HCT116 (cell line): ENCODE data around the gene CFAP54. TPM values are rescaled to one million over a fixed set of nuclear protein-coding genes. Genes with fewer than 3 reads are reported as not detected.

ENCODE experiments used
- ATAC-seq: fragments of 200-7000 bp; cut with Tn5 transposase; 2 replicates; pipeline ENCODE4 v1.9.1; 2020; ENCODE audit warnings: mild to moderate bottlenecking, moderate library complexity
- BruUV-seq: library from RNA; stranded (reverse); fragments of 400-500 nt; replicated peaks from 2 replicates; lab custom pipeline; 2021; lab: Mats Ljungman, UMichigan
- CTCF ChIA-PET: fragments of 300-600 bp; sonication (Branson Sonifier 250); formaldehyde crosslinking; loops from one replicate; lab custom pipeline; 2021; ENCODE audit warnings: antibody characterized with exemption; lab: Charles Lee
- POLR2A ChIA-PET: fragments of 300-600, 350-600 bp; sonication (Branson Sonifier 250); formaldehyde crosslinking; loops from one replicate; lab custom pipeline; 2021; ENCODE audit warnings: antibody characterized with exemption; lab: Charles Lee
- RAD21 ChIA-PET, 2 experiments: fragments of 300-600 bp; sonication (Branson Sonifier 250); formaldehyde crosslinking; loops; one replicate each; lab custom pipeline; 2023; ENCODE audit warnings: low total read pairs in 2 of 2; ENCODE audit not compliant: uncharacterized antibody in 2 of 2, unreplicated experiment in 2 of 2, low non-redundant PET in 1 of 2; lab: Charles Lee
- DNase-seq: peaks from one replicate; pipeline ENCODE4 v3.0.0-alpha.2; 2010; ENCODE audit warnings: low read depth, low spot score
- H2AFZ ChIP-seq: fragments of 200-600 bp; shearing (Covaris generic), sonication (generic); 2 replicates; pipeline ENCODE4 v1.6.1; 2017; ENCODE audit warnings: low read depth, mixed run types, mixed read lengths, antibody characterized with exemption, low read length; ENCODE audit not compliant: poor library complexity, severe bottlenecking
- H3K27ac ChIP-seq: 2 replicates; pipeline ENCODE4 v1.5.1; 2012; ENCODE audit warnings: low read depth, low read length
- H3K27me3 ChIP-seq: fragments of 200-600 bp; sonication (generic); 2 replicates; pipeline ENCODE4 v1.6.1; 2016; ENCODE audit warnings: mixed run types, low read length, mixed read lengths; ENCODE audit not compliant: insufficient read depth
- H3K36me3 ChIP-seq, 2 experiments: fragments of 200-500 bp in 1 of 2; fragments of 200-600 bp in 1 of 2; sonication (Bioruptor generic) in 1 of 2; sonication (generic) in 1 of 2; 2 replicates each; pipeline versions ENCODE4 v1.5.1 to v1.6.1; 2014 to 2016; ENCODE audit warnings: low read length in 2 of 2, inconsistent platforms in 1 of 2, mixed read lengths in 1 of 2, mixed run types in 1 of 2; ENCODE audit not compliant: insufficient read depth in 2 of 2, control insufficient read depth in 1 of 2
- H3K4me1 ChIP-seq, 2 experiments: fragments of 200-600 bp in 1 of 2; sonication (generic) in 1 of 2; 2 replicates each; pipeline versions ENCODE4 v1.5.1 to v1.6.1; 2012 to 2017; ENCODE audit warnings: low read length in 2 of 2, inconsistent platforms in 1 of 2, mild to moderate bottlenecking in 1 of 2, mixed read lengths in 1 of 2, mixed run types in 1 of 2, moderate library complexity in 1 of 2; ENCODE audit not compliant: insufficient read depth in 2 of 2, control insufficient read depth in 1 of 2
- H3K4me2 ChIP-seq: fragments of 200-600 bp; sonication (generic); 2 replicates; pipeline ENCODE4 v1.6.1; 2017; ENCODE audit warnings: mixed run types, low read length, mixed read lengths
- H3K4me3 ChIP-seq, 2 experiments: fragments of 200-600 bp in 1 of 2; sonication (generic) in 1 of 2; replicated peaks in 1 of 2; 2 replicates each; pipeline ENCODE4 v1.5.1; 2011 to 2016; ENCODE audit warnings: low read length in 2 of 2, control low read depth in 1 of 2, low read depth in 1 of 2, mild to moderate bottlenecking in 1 of 2, mixed read lengths in 1 of 2, mixed run types in 1 of 2
- H3K79me2 ChIP-seq: fragments of 200-600 bp; sonication (generic); 2 replicates; pipeline ENCODE4 v1.6.1; 2017; ENCODE audit warnings: mild to moderate bottlenecking, mixed run types, low read length, moderate library complexity, mixed read lengths; ENCODE audit not compliant: insufficient read depth
- H3K9ac ChIP-seq: fragments of 200-600 bp; sonication (generic); 2 replicates; pipeline ENCODE4 v1.6.1; 2016; ENCODE audit warnings: low read length, mixed read lengths
- H3K9me2 ChIP-seq: fragments of 200-600 bp; sonication (generic), shearing (Covaris generic); 2 replicates; pipeline ENCODE4 v1.6.1; 2017; ENCODE audit warnings: mixed run types, mild to moderate bottlenecking, moderate library complexity; ENCODE audit not compliant: insufficient read depth
- H3K9me3 ChIP-seq, 2 experiments: fragments of 200-500 bp in 1 of 2; fragments of 200-600 bp in 1 of 2; sonication (Bioruptor generic) in 1 of 2; sonication (generic) in 1 of 2; 2 replicates each; pipeline ENCODE4 v1.6.1; 2014 to 2017; ENCODE audit warnings: low read length in 2 of 2, mixed read lengths in 2 of 2, inconsistent platforms in 1 of 2, low read depth in 1 of 2, mild to moderate bottlenecking in 1 of 2, mixed run types in 1 of 2, moderate library complexity in 1 of 2; ENCODE audit not compliant: control insufficient read depth in 1 of 2, insufficient read depth in 1 of 2
- H4K20me1 ChIP-seq: fragments of 200-600 bp; sonication (generic), shearing (Covaris generic); 2 replicates; pipeline ENCODE4 v1.6.1; 2017; ENCODE audit warnings: mixed run types, mild to moderate bottlenecking, moderate library complexity; ENCODE audit not compliant: insufficient read depth
- CBX3 ChIP-seq: IDR thresholded peaks from 2 replicates; pipeline ENCODE4 v1.6.1; 2012; ENCODE audit warnings: low read depth
- CTCF ChIP-seq, 3 experiments: fragments of 200-600 bp in 1 of 3; sonication (generic) in 1 of 3; IDR thresholded peaks in 2 of 3; conservative IDR thresholded peaks in 1 of 3; 2 replicates each; pipeline ENCODE4 v1.5.1; 2012 to 2017; ENCODE audit warnings: low read depth in 2 of 3, low read length in 2 of 3, antibody characterized with exemption in 1 of 3, borderline replicate concordance in 1 of 3, control low read depth in 1 of 3, mild to moderate bottlenecking in 1 of 3, mixed read lengths in 1 of 3, mixed run types in 1 of 3, moderate library complexity in 1 of 3; ENCODE audit not compliant: insufficient read depth in 1 of 3
- EGR1 ChIP-seq: IDR thresholded peaks from 2 replicates; pipeline ENCODE4 v1.6.1; 2012; ENCODE audit warnings: low read depth
- ELF1 ChIP-seq: IDR thresholded peaks from 2 replicates; pipeline ENCODE4 v1.6.1; 2012; ENCODE audit warnings: low read depth, borderline replicate concordance
- EZH2 ChIP-seq: fragments of 200-600 bp; sonication (generic); IDR thresholded peaks from 2 replicates; pipeline ENCODE4 v1.6.1; 2017; ENCODE audit warnings: antibody characterized with exemption, mixed run types
- EZH2phosphoT487 ChIP-seq: fragments of 200-600 bp; IDR thresholded peaks from 2 replicates; pipeline ENCODE4 v1.6.1; 2018; ENCODE audit warnings: antibody characterized with exemption, borderline replicate concordance
- POLR2AphosphoS5 ChIP-seq: IDR thresholded peaks from 2 replicates; pipeline ENCODE4 v1.6.1; 2011; ENCODE audit warnings: mild to moderate bottlenecking, low read depth, low read length, moderate library complexity
- RAD21 ChIP-seq: IDR thresholded peaks from 2 replicates; pipeline ENCODE4 v1.6.1; 2012; ENCODE audit warnings: low read depth, mild to moderate bottlenecking
- SP1 ChIP-seq: IDR thresholded peaks from 2 replicates; pipeline ENCODE4 v1.6.1; 2012; ENCODE audit warnings: low read depth
- TCF7L2 ChIP-seq: IDR thresholded peaks from 2 replicates; pipeline ENCODE4 v1.7.0; 2011; ENCODE audit warnings: borderline replicate concordance, inconsistent platforms; ENCODE audit not compliant: insufficient read depth, insufficient read length; ENCODE audit errors: extremely low read depth
- YY1 ChIP-seq: IDR thresholded peaks from 2 replicates; pipeline ENCODE4 v1.6.1; 2011; ENCODE audit warnings: low read length, low read depth, moderate library complexity, mild to moderate bottlenecking; ENCODE audit not compliant: insufficient replicate concordance; ENCODE audit errors: extremely low read depth
- ZBTB33 ChIP-seq: IDR thresholded peaks from 2 replicates; pipeline ENCODE4 v1.6.1; 2011; ENCODE audit warnings: mild to moderate bottlenecking, low read length, moderate library complexity; ENCODE audit not compliant: insufficient replicate concordance; ENCODE audit errors: extremely low read depth
- ZNF274 ChIP-seq: fragments of 200-500 bp; sonication (Bioruptor generic); IDR thresholded peaks from 2 replicates; pipeline ENCODE4 v1.6.1; 2014; ENCODE audit warnings: mild to moderate bottlenecking, low read depth, low read length, inconsistent platforms
- intact Hi-C: fragments of 100-400 bp; cut with micrococcal nuclease; formaldehyde crosslinking; loops from 2 replicates; pipeline ENCODE4 v1.10.0; 2022
- total RNA-seq: library from RNA; stranded (reverse); gene quantifications from one replicate; pipeline ENCODE4 v1.2.1, GENCODE V29; 2021; ENCODE audit not compliant: unreplicated experiment
- TF ChIP-seq, protein P1 (sequence below): IDR thresholded peaks from 2 replicates; pipeline ENCODE4 v1.6.1; 2012

CFAP54 gene
- total RNA-seq, 1 experiment from 2014 or later, result 0.25 TPM

DNA sequence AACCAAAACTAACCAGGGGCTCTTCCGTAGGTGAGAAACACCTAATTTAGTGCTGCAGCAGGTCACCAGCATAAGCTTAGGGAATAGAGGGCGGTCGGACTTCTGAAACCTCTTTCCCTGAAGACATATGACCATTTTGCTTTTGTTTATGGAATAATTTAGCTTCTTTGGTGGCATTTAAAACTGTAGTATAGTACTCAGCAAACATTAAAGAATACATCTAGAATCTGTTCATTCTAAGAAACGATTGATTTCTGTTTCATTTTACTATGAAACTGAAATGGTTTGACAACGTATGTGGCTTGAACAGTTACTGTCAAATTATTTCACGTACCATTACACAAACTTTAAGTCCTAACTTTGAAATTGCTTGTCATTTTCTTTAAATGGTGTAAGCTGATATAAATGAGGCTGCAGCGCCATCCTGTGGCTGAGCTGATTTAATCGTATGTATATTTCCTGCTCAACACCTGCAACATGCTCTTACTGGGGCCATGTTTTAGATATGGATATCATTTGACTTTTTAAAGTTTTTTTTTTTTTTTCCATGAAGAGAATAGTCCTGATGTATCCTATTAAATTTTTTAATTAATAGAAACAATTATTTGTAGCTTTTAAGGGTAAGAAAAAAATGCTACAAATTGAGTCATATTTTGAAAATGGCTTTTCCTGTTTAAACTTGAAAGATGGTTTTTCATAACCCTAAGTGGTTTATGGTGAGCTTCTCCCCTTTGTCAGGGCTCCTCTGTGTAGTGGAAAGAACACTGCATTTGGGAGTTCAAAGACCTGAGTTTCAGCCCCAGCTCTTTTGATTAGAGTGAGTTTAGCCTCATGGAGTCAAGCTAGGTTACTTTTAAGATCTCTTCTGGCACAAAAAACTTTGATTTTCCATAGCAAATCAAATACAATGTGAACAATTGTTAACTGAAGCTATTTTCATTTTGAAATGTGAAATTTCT is 27.4 kb downstream of the CFAP54 start:
- CTCF ChIA-PET, result interaction anchor here (0.8 to 3.2 kb wide), 19 partner anchors 9 to 1963 kb away, joined by 3 to 25 read pairs (median 5); partner anchors contain the start of gene CFAP54
- ATAC-seq, result peak; percentile 81
- no peak overlapping the region for H3K4me2 ChIP-seq
- H4K20me1 ChIP-seq, result no peaks in the 10 kb centered on the region
- H3K9me3 ChIP-seq, result no peaks in the 10 kb centered on the region
- POLR2A ChIA-PET, result interaction anchor here (0.7 kb wide), 1 partner anchor 112 kb away, joined by 3 read pairs; no protein-coding TSS in a partner anchor
- H3K79me2 ChIP-seq, result no peaks in the 10 kb centered on the region
- peaks cover 0 to 5% of the 10 kb centered on the region in 2 experiments; a peak in 1 of 4 replicates for H3K4me1 ChIP-seq
- no peaks in the 10 kb centered on the region for H3K36me3 ChIP-seq
- intact Hi-C loops, result loop anchor here (1.0 to 5.0 kb wide), 5 partner anchors 301 to 934 kb away; no protein-coding TSS in a partner anchor
- H2AFZ ChIP-seq, result peak overlapping the region; percentile 27
- no peak overlapping the region for H3K27ac ChIP-seq
- DNase-seq, result peak; percentile 66
- H3K27me3 ChIP-seq, result no peaks in the 10 kb centered on the region
- TF ChIP-seq TCF7L2 (no peak), YY1 (no peak), ELF1 (no peak), EGR1 (no peak), EZH2 (no peak), RAD21 (peak; percentile 92), CBX3 (no peak), CTCF (IDR thresholded peaks at IDR 0.05 in 2 of 3, conservative IDR thresholded peaks at IDR 0.05 in 1 of 3; ENCODE audit: borderline replicate concordance in 1 of 3, insufficient read depth in 1 of 3, low read depth in 2 of 3, low read length in 2 of 3) (peak; percentile 29 to 80 (median 72); a peak in 5 of 6 replicates), ZBTB33 (no peak), POLR2AphosphoS5 (no peak), EZH2phosphoT487 (no peak), ZNF274 (no peak), SP1 (no peak)
- TF ChIP-seq, protein P1, sequence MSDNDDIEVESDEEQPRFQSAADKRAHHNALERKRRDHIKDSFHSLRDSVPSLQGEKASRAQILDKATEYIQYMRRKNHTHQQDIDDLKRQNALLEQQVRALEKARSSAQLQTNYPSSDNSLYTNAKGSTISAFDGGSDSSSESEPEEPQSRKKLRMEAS, result no peak; the same call in 1 of the 2 replicates
- RAD21 ChIA-PET, result interaction anchor here (0.6 to 1.6 kb wide), 4 partner anchors 117 to 458 kb away, joined by 3 to 7 read pairs (median 4); partner anchors contain the start of gene CDK17 (in 1 of the 2)
- no peaks in the 10 kb centered on the region for H3K9me2 ChIP-seq
- H3K9ac ChIP-seq, result no peak overlapping the region
- BruUV-seq, result no TSS peak
- H3K4me3 ChIP-seq, result no peak overlapping the region
